HG03066 (cell line): ENCODE results near the gene CFAP54.
A peak's percentile ranks its signal among the peaks of the same experiment; 100 is the strongest.
"Not testable (repeated sequence)": the region's sequence is repeated elsewhere in the genome, so short reads cannot be mapped to it uniquely, and the experiment has no call there.

ENCODE experiments used
- ATAC-seq: cut with Tn5 transposase; IDR thresholded peaks from one replicate; pipeline ENCODE4 v1.9.1; 2021; ENCODE audit warnings: low read depth; ENCODE audit not compliant: unreplicated experiment

Gene CFAP54

DNA sequence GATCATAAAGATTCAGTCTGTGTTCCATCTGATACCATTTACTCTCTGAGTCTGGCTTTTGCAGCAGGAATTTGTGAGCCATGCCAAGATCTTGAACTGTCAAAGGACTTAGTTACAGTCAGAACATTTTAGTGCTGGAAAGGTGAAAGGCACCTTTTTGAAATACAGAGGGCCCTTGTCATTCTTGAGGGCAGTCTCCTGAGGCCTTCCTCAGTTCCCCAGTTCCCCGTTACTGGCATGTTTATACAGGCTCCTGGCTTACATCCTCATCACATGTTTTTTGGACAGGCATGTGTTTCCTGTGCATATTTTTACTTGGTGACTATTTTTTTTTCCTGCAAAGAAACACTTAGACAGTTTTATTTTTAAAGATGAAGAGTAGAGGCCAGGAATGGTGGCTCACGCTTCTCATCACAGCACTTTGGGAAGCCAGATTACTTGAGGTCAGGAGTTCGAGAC is 21.0 kb downstream of the CFAP54 start:
- no peak for ATAC-seq

DNA sequence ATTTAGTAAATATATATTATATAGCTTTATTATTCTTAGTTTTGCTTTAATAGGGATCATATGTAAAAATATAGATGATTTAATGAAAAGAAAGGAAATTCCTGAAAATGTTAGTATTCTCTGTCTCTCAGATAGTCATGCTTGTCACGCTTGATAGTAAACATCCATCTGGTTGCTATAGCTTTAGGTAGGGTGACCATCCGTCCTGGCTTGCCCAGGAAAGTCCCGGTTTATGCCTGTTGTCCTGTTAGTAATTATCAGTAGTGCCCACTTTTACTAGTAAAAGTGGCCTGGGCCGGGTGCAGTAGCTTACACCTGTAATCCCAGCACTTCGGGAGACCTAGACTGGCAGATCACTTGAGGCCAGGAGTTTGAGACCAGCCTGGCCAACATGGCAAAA is 23.8 kb downstream of the CFAP54 start:
- ATAC-seq: no peak

DNA sequence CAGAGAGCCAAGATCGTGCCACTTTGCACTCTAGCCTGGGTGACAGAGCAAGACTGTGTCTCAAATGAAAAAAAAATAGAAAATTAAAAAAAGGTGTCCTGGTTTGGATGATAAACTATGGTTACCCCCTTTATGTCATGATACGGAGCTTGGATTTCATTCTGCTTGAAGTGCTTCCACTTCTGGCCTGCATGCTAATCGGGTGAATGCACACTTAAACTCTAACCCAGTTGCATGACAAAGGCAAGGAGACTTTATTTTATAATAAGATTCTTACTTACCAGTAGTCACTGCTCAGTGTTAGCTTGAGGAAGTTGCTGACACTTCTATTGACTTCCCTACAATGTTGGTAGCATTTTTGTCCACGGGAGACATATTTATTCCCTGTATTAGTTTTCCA is 24.3 kb downstream of the CFAP54 start:
- no peak for ATAC-seq

DNA sequence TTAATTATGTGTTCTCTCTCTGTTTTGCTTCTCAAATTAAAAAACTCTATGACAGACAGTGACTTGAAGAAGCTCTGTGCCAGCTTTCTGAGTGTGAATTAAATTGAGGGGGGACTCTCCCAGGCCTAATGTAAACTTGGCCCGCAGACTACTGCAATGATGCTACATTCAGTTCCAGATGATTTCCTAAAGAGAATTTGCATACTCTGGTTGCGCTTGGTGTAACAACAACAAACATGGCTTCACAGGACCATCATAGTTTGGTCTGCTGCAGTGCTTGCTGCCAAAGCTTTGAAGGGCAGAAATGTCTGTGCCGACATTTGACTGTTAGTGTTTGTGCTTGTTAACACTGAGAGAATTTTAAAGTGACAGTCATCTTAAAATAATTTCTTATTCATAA is 25.0 kb downstream of the CFAP54 start:
- ATAC-seq: peak; percentile 77

DNA sequence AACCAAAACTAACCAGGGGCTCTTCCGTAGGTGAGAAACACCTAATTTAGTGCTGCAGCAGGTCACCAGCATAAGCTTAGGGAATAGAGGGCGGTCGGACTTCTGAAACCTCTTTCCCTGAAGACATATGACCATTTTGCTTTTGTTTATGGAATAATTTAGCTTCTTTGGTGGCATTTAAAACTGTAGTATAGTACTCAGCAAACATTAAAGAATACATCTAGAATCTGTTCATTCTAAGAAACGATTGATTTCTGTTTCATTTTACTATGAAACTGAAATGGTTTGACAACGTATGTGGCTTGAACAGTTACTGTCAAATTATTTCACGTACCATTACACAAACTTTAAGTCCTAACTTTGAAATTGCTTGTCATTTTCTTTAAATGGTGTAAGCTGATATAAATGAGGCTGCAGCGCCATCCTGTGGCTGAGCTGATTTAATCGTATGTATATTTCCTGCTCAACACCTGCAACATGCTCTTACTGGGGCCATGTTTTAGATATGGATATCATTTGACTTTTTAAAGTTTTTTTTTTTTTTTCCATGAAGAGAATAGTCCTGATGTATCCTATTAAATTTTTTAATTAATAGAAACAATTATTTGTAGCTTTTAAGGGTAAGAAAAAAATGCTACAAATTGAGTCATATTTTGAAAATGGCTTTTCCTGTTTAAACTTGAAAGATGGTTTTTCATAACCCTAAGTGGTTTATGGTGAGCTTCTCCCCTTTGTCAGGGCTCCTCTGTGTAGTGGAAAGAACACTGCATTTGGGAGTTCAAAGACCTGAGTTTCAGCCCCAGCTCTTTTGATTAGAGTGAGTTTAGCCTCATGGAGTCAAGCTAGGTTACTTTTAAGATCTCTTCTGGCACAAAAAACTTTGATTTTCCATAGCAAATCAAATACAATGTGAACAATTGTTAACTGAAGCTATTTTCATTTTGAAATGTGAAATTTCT is 27.4 kb downstream of the CFAP54 start:
- ATAC-seq: peak; percentile 57

DNA sequence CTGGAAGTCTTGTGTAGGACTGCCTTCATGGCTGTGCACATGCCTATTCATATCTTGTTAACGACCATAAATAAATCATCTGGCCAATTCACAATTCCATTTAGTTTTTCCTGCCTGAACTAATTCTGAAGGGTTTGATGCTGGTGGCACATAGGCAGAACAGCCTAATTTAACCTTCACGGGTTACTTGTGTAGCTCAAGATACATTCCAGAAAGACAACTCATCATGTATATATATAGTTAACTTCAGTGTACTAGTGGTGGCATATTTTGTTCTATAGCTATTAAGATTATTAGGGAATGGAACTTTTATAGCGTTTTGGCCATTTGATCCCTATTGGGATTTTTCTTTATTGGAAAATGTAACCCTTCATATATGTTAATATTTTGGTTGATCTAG is 31.4 kb downstream of the CFAP54 start:
- no peak for ATAC-seq

DNA sequence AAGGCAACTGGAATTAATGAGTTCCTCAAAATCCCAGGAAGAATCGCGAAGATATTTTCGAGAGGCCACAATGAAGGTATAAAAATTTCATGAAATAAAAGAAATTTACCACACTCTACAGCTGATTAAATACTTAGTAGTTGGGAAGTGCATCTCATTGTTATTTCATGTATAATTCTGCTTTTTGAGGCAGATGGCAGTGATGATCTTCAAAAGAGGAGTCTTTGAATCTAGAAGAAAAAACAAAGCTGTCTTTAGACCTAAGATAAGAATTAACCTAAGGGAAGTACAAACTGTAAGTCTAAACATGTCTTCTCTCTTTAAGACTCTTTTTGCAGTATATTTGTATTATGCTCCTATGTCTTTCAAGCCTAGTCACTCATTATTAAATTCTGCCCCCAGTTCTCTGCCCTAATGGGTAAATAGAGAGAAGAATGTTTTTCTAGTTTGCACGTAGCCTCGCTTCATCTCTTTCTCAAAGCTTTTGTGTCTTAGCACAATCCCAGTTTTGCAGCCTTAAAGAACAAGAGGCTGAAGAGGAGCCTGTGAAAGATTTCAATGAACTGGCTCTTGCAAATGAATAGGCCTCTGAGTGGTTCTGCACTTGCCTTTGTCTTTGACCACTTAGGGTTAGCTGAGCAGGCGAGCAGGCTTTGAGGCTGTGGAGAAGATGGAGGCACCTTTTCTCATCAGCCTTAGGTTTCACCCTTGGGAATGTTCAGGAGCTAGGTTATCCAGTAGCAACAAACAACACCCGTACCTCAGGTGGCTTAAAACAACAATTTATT is 32.7 kb downstream of the CFAP54 start:
- ATAC-seq: no peak

DNA sequence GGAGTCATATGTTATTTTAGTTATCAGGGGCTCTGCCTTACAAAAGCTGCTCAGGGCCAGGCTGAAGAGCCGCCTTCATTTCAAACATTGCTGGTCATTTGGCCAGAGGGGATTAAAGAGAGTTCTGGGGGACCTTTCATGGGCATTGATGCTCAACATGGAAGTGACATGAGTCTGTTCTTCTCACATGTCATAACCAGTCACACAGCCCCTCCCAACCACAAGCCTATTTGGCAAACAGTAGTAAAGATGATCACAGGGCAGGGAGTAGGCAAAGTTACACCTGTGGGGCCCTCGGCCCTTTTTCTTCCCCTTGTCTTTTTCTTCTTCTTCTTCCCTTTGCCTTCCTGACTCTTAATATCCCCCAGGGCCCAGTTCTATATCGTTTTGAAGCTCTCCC is 33.3 kb downstream of the CFAP54 start:
- ATAC-seq: no peak

DNA sequence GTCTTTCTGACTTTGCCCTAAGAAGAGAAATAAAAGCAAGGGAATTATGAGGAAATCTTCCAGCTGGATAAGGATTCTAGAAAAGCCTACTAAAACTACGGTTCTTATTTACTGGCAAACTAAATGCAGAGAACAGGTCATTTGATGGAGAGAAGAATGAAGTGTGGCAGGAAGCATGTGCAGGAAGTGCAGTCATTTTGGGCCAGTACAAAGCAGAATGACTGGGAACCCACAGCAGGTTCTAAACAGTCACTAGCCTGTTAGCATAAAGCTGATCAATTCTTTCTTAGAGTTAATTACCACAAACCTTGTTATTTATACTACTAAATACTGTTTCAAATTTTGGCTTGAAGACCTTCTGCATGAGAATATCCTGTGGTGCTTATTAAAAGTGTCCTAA is 36.7 kb downstream of the CFAP54 start:
- no peak for ATAC-seq

DNA sequence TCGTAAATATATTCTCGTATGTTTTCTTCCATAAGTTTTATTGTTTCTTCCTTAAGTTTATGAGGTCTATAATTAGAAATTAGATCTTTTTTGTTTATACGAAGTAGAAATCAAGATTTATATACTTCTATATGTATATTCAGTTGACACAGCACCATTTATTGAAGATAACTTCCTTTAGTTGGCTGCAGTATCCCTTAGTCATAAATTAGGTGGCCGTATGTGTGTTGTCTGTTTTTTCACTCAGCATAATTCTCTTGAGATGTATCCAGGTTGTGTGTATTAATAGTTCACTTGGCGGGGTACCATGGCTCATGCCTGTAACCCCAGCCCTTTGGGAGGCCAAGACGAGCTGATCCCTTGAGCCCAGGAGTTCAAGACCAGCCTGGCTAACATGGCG is 40.5 kb downstream of the CFAP54 start:
- ATAC-seq: no peak

DNA sequence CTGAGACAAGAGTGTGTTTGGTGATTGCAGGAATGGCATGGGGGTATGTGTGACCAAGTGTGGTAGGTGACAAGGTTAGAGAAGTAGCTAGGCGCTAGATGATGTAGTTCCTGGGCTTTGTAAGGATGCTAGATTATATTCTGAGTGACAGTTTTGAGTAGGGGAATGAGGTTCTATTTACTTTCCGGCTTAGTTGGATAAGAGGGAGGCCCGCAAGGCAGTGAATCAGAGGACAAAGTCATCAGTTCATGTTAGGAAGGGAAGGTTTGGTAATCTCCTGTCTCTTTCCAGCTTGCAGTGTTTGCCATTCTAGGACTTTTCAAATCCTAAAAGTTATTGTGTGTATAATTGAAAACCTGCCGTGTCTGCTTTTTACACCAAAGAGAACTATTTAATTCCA is 45.0 kb downstream of the CFAP54 start:
- no peak for ATAC-seq

DNA sequence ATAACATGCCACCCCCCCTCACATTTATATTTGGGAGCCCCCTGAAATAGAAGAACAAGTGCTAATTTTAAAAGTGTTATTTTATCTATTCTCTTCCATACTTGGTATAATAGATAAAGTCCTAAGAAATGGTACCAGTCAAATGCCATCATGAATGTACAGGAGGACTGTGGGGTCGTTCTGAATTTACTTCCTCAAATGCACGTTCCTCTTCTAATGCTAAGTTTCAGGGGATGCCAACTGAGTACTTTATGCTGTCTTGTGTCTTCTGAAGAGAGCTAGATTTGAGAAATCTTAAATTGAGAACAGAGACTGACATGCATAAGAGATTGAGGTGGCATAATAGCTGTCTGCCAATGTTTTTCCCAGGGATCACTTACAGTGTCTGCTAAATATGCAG is 59.0 kb downstream of the CFAP54 start:
- no peak for ATAC-seq

DNA sequence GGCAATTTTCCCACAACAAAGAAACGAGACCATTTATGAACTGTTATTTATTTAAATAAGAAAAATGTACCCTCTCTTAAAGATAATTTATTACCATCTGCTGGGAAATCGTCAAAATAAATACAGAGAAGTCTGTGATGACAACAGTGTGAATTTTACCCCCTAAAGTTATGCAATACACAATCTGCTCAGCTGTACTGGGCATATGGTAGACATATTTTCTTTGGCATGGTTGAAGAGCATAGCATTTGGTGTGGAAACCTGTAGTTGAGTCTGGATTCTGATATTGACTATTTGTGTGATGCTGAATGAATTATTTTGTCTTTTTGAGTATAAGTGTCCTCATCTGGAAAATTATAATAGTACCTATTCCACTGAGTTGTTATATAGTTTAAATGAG is 60.0 kb downstream of the CFAP54 start:
- no peak for ATAC-seq

DNA sequence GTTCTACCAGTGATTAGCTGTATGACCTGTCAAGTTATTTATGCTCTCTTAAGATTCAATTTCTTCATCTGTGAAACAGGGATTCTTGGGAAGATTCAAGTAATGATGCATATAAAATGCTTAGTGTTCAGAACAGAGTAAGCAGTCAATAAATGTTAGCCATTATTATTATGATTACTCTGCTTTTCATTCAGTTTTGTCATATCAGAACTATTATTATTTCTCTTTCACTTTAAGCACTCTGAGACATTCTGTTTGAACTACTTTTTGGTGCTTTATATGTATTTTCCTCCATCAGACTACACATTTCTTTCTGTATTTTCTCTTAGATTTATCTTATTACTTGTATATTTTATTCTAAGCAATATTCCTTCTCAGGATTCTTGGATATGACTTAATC is 81.2 kb downstream of the CFAP54 start:
- no peak for ATAC-seq

DNA sequence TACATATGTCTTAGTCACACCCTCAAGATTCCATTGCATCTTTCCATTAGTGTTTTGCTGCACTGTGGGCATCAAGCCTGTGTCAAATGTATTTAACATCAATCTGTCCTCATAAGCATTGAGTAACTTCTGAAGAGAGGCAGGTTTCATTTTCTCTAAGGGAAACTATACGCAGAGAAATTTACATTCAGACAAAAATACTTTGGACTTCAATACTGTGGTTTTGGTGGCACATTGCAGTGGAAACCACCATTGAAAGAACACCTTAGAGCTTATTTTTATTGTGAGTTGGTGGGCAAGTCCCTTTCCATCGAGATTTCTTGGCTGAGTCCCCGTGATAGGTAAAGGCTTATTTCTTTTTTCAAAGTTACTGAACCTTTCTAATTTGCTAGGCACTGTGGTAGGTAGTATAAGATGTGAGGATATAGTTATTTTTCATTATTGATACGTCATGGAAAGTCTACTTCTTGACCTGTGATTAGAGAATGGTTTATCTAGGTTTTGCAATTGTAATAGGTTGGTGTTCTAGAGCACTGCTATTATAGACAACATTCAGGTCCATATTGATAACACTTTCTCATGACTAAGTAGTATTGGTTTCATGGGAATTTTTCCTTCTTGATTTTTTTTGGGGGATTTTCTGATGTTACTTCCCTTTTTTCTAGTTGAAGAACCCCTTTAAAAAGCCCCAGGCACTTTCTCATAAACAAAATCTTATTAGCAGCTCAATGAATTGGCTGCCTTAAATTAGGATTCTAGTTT is 81.9 kb downstream of the CFAP54 start:
- peak; percentile 88 for ATAC-seq

DNA sequence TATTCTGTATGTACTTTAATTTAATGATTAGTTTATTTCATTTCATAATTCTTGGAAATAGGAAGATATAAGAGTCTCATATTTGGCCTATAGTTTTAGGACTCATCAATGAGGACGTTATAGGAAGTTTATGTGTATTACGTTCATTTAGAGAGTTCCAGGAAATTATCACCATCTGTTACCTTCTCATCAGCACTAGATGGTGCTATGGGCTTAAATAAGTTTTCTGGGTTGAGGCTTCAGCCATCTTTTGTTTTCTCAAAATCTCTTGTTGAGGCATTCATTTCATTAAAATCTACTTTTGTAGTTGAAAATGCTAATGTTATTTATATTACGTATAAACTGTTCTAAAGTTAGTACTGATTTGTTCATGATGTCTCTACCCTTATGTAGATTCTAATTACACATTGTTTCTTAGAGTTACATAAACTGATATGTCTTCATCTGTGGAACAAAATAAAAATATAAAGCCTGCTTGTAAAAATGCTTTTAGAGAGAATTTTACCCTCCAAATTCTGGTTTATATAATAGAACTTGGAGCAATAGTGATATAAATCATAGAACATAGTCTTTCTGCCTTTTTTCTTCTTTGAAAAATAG is 89.2 kb downstream of the CFAP54 start:
- peak; percentile 98 for ATAC-seq

DNA sequence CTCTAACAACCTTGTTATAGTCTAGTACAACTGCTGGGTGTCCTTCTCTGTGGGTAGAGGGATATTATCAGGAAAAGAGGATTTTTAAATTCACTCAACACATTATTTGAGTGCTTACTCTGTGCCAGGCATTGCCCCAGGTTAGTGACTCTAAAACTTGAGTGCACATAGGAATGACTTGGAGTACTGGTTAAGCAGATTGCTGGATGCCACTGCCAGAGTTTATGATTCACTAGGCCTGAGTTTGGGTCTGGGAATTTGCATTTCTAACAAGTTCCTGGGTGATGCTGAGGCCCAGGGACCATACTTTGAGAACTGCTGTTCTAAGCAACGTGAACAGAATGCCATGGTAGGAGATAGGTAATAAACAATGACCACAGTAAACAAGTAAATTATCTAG is 96.6 kb downstream of the CFAP54 start:
- ATAC-seq: no peak

DNA sequence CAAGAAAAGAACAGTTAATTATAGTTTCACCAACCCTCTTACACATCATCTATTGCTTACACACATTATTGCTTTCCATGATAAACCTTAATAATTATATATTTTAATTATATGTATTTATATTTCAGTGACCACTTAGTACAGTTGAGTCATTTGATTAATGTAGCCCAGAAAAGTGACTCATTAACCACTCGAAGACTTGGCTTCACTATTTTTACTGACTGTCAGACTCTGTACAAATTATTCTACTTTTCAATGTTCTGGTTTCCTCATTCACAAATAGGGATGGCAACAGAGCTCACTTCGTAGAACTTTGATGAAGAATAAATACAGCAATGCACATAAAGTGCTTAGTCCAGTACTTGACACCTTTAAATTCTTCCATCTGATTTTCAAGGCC is 98.3 kb downstream of the CFAP54 start:
- no peak for ATAC-seq

DNA sequence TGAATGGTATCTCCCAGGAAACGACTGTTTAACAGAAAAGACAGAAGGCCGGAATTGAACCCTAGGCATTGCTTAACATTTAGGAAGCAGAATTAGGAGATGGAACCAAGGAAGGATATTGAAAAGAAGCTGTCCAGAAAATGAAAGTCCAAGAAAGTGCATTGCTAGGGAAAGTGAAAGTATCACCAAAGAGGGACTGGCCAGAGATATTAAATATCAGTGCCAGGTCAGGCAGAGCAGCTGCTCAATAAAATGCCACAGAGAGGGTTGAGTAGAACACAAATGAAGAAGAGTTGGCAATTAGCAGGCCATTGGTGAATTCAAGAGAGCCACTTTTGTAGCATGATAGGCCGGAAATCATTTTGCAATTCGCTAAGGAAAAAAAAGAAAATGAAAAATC is 101.6 kb downstream of the CFAP54 start:
- no peak for ATAC-seq

DNA sequence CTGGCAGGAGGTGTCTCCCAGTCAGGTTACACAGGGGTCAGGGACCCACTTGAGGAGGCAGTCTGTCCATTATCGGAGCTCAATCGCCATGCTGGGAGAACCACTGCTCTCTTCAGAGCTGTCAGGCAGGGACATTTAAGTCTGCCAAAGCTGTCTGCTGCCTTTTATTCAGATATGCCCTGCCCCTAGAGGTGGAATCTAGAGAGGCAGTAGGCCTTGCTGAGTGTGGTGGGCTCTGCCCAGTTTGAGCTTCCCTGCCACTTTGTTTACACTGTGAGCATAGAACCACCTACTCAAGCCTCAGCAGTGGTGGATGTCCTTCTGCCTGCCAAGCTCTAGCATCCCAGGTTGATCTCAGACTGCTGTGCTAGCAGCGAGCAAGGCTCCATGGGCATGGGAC is 115.0 kb downstream of the CFAP54 start:
- ATAC-seq: not testable (repeated sequence)

DNA sequence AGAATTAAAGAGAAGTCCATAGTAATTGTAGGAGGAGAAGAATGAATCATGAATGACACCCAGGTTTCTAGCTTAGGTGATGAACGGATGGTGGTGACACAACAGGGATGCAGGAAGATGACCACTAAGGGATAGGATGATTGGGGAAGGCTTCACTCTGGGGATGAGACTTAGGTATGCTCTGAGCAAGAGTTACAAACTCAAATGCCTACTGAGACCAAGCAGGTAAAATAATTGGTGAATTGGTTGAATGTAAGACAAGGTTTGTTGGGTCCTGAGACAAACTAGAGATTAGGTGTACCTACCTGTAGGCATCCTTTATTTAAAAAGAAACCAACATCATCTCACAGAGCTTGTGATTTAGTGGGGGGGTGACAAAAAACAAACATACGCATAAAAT is 116.3 kb downstream of the CFAP54 start:
- ATAC-seq: no peak
